Body of pancreas (tissue), 2 donors: ENCODE measurements around the gene PEDS1. TPM values are rescaled to one million over a fixed set of nuclear protein-coding genes. Genes with fewer than 3 reads are reported as not detected.

Experiments used
- total RNA-seq, 2 donors: library from RNA; depleted of rRNA; stranded (reverse); fragments of >200 nt; gene quantifications; one replicate each; pipeline ENCODE4 v1.1.0, GENCODE V29; 2016

PEDS1 gene
- total RNA-seq, 2 donors from 2014 or later, result 9.1 to 9.6 TPM

Other genes with a start within 250 kb of the PEDS1 start
- 1 to 10 TPM; 3.9 to 7.3 TPM for gene SPATA2, start 238.2 kb downstream of the PEDS1 start, total RNA-seq
- 100 to 1,000 TPM in 1 of 2 donors, 10 to 100 TPM in 1; 82.0 to 181 TPM for gene RNF114, start 217.3 kb downstream of the PEDS1 start, total RNA-seq
- 1 to 10 TPM in 1 of 2 donors, under 1 TPM in 1; 0.78 to 3.3 TPM for gene SNAI1, start 170.7 kb downstream of the PEDS1 start, total RNA-seq
- gene UBE2V1, start 40.6 kb downstream of the PEDS1 start, total RNA-seq, result 10 to 100 TPM; 42.0 to 43.8 TPM
- gene CEBPB, start 37.1 kb upstream of the PEDS1 start, total RNA-seq, result 100 to 1,000 TPM in 1 of 2 donors, 10 to 100 TPM in 1; 47.7 to 104 TPM